ENCODE measurements around the gene ETV6.

ETV6 gene

GRCh38 chr12:11745113-11745512 is 95.6 kb downstream of the ETV6 start:
- Mint-ChIP-seq H3K9me3 (no peaks in the 10 kb centered on the region), H3K4me3 (no peak overlapping the region), H3K36me3 (no peaks in the 10 kb centered on the region), H3K4me1 (peaks cover 55% of the 10 kb centered on the region), H3K27me3 (no peaks in the 10 kb centered on the region), H3K27ac (peak overlapping the region; percentile 99)
- DNase-seq (ENCODE audit: low spot score in 2 of 2) (no peak), ATAC-seq (ENCODE audit: low read depth) (no peak)

GRCh38 chr12:11746024-11746771 is 96.7 kb downstream of the ETV6 start:
- Mint-ChIP-seq H3K27me3 (no peaks in the 10 kb centered on the region), H3K4me3 (peak overlapping the region; percentile 51), H3K4me1 (peaks cover 60% of the 10 kb centered on the region), H3K27ac (peak overlapping the region; percentile 99), H3K36me3 (no peaks in the 10 kb centered on the region), H3K9me3 (no peaks in the 10 kb centered on the region)
- peak in 1 of 2 donors; percentile 48 for DNase-seq (ENCODE audit: low spot score in 2 of 2)
- ATAC-seq (ENCODE audit: low read depth): peak; percentile 78

DNA sequence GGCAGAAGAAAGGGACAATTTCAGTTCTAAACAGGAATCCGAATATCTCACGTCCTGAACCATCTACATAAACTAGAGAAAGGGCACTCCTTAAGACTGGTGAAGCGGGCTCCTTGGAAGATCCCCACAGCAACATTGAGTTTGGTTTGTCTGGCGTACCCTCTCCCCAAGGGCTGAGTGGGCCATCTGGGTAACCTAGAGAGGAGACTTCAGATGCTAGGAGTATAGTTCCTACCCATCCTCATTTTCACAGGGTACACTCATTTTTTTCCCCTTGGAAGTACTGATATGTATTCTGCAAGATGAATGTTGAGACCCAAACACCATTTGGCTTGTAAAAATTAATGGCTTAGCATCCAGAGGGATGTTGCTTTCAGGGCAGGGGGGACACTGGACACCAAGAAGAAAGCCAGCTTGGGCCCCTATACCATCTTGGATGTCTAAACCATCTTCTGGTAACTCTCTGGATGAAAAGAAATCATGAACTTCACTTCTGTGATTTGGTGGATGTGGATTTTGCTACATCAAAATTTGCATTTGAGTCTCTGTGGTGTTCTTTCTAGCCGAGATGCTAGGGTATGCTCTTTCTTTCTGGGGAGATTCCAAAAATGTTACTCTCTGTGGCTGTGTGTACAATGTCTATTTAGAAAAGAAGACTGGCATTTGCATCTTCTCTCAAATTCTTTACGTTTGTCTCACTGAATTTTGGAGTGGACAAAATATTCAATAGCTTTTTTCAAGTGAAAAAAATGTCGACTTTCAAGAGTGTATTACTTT is 97.7 kb downstream of the ETV6 start:
- H3K9me3 Mint-ChIP-seq: no peaks in the 10 kb centered on the region
- H3K4me3 Mint-ChIP-seq: peak overlapping the region; percentile 15
- H3K36me3 Mint-ChIP-seq: no peaks in the 10 kb centered on the region
- peak overlapping the region; percentile 99 for H3K27ac Mint-ChIP-seq
- peak; percentile 39 for ATAC-seq (ENCODE audit: low read depth)
- peaks cover 61% of the 10 kb centered on the region for H3K4me1 Mint-ChIP-seq
- DNase-seq (ENCODE audit: low spot score in 2 of 2): peak in 1 of 2 donors; percentile 22
- no peaks in the 10 kb centered on the region for H3K27me3 Mint-ChIP-seq

DNA sequence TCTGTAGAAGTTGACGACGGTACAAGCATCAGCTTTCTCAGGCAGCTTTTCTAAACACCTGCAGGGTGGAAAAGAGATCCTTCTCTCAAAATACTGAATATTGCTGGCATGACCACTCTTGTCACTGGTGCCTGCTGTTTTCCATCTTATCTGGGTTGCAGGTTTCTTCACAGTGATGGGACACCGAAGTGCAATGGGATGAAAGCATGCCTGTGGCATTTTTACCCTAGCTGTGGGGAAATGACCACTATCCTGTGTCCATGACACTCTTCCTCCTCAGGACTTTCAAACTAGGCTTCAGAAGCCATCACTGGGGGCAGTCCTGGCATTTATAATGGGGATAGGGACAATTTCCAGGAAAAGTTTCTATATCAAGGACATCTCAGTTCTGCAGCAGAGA is 98.5 kb downstream of the ETV6 start:
- H3K27me3 Mint-ChIP-seq: no peaks in the 10 kb centered on the region
- no peak for DNase-seq (ENCODE audit: low spot score in 2 of 2)
- no peak for ATAC-seq (ENCODE audit: low read depth)
- peaks cover 3% of the 10 kb centered on the region for H3K36me3 Mint-ChIP-seq
- H3K4me3 Mint-ChIP-seq: no peak overlapping the region
- peak overlapping the region; percentile 99 for H3K27ac Mint-ChIP-seq
- H3K9me3 Mint-ChIP-seq: no peaks in the 10 kb centered on the region
- H3K4me1 Mint-ChIP-seq: peaks cover 68% of the 10 kb centered on the region

DNA sequence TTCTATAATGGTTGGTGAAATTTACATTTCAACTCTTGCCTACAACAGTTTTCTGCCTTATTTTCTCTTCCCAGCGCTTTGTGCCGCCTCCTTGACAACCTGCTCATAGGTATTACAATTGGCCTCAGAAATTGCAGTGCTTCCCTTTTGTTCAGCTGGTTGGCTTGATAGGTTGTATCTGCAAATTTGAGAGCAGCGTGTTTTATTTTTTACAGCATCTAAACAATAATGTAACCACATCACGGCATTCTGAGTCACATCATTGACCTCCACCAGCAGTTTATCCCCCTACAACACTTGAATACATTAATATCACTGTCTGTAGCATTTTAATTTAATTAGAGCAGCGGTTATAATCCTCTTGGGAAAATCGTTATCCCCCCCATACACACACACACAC is 99.4 kb downstream of the ETV6 start:
- H3K9me3 Mint-ChIP-seq: no peaks in the 10 kb centered on the region
- peak overlapping the region; percentile 93 for H3K27ac Mint-ChIP-seq
- peaks cover 5% of the 10 kb centered on the region for H3K36me3 Mint-ChIP-seq
- H3K4me1 Mint-ChIP-seq: peaks cover 71% of the 10 kb centered on the region
- ATAC-seq (ENCODE audit: low read depth) (no peak), DNase-seq (ENCODE audit: low spot score in 2 of 2) (no peak)
- no peaks in the 10 kb centered on the region for H3K27me3 Mint-ChIP-seq
- H3K4me3 Mint-ChIP-seq: no peak overlapping the region

DNA sequence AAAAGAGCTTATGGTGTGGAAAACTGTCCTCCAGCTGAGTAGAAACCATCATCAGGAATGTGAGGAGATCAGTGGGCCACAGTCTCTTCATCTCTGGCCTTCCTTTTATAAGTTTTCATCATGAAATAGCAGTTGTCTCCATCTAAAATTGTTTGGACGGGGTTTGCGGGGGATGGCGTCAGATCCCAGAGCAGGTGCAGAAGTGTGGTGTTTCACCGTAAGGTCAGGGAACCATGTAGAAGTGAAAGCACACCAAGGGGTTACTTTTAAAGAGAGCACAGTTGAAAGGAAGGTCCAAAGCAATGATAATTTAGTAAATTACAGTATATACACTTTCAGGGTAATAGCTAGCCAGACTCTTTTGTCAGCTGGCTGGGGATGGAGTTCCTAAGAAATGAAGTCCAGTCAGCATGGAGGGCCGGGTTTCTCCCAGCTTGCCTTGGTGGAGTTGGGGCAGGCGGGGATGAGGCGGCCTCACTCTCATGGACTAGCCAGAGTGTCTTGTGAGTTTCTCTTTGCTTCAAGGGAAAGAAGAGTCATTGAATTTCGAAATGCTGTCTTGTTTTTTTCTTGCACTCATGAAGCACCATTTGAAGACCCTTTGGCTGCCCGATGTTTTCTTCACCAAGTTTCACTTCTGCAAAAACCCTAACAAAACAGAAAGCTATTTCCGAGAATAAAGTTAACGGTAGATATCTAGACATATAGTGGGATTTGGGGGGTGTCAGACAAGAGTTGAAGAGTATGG is 100.6 kb downstream of the ETV6 start:
- Mint-ChIP-seq H3K4me3 (peak overlapping the region; percentile 77), H3K9me3 (no peaks in the 10 kb centered on the region), H3K36me3 (peaks cover 13% of the 10 kb centered on the region), H3K4me1 (peaks cover 67% of the 10 kb centered on the region), H3K27me3 (no peaks in the 10 kb centered on the region), H3K27ac (peak overlapping the region; percentile 93)
- DNase-seq (ENCODE audit: low spot score in 2 of 2) (peak in 1 of 2 donors; percentile 62), ATAC-seq (ENCODE audit: low read depth) (peak; percentile 54)

- H3K4me3 Mint-ChIP-seq: peak overlapping the region; percentile 59
Observed at GRCh38 chr12:11752403-11753149, 103.1 kb downstream of the ETV6 start.

GRCh38 chr12:11753150-11753499 is 103.7 kb downstream of the ETV6 start:
- Mint-ChIP-seq H3K36me3 (peaks cover 19% of the 10 kb centered on the region), H3K4me1 (peaks cover 47% of the 10 kb centered on the region), H3K4me3 (peak overlapping the region; percentile 59), H3K27me3 (no peaks in the 10 kb centered on the region), H3K9me3 (no peaks in the 10 kb centered on the region), H3K27ac (peak overlapping the region; percentile 93)
- ATAC-seq (ENCODE audit: low read depth) (peak; percentile 37), DNase-seq (ENCODE audit: low spot score in 2 of 2) (no peak)

More at GRCh38 chr12:11752403-11753149, 103.1 kb downstream of the ETV6 start:
- ATAC-seq (ENCODE audit: low read depth): peak; percentile 12
- H3K4me1 Mint-ChIP-seq: peaks cover 50% of the 10 kb centered on the region
- H3K9me3 Mint-ChIP-seq: no peaks in the 10 kb centered on the region
- DNase-seq (ENCODE audit: low spot score in 2 of 2): no peak
- peak overlapping the region; percentile 93 for H3K27ac Mint-ChIP-seq
- peaks cover 19% of the 10 kb centered on the region for H3K36me3 Mint-ChIP-seq
- no peaks in the 10 kb centered on the region for H3K27me3 Mint-ChIP-seq

GRCh38 chr12:11753826-11754225 is 104.4 kb downstream of the ETV6 start:
- Mint-ChIP-seq H3K4me1 (peaks cover 52% of the 10 kb centered on the region), H3K36me3 (peaks cover 19% of the 10 kb centered on the region), H3K9me3 (no peaks in the 10 kb centered on the region), H3K4me3 (no peak overlapping the region), H3K27ac (peak overlapping the region; percentile 93), H3K27me3 (no peaks in the 10 kb centered on the region)
- DNase-seq (ENCODE audit: low spot score in 2 of 2) (no peak), ATAC-seq (ENCODE audit: low read depth) (no peak)

DNA sequence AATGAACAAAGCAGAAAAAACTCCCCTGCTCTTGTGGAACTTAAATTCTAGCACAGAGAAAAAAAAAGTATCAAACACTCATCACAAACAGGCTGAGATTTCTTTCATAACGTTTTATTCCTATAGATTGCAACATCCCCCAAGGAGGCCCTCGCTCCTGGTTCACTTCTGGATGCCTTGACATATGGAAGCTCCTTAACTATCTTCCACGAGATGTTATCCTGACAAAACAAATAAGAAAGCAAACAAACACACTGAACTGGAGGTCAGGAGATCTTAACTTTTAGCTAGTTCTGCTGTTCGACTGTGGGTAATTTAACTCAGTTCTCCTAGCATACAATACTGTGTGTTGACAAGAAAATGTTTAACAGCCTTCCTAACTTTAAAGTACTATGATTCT is 104.8 kb downstream of the ETV6 start:
- no peak overlapping the region for H3K4me3 Mint-ChIP-seq
- H3K27ac Mint-ChIP-seq: peak overlapping the region; percentile 43
- no peaks in the 10 kb centered on the region for H3K9me3 Mint-ChIP-seq
- H3K4me1 Mint-ChIP-seq: peaks cover 49% of the 10 kb centered on the region
- DNase-seq (ENCODE audit: low spot score in 2 of 2) (no peak), ATAC-seq (ENCODE audit: low read depth) (no peak)
- H3K36me3 Mint-ChIP-seq: peaks cover 19% of the 10 kb centered on the region
- H3K27me3 Mint-ChIP-seq: no peaks in the 10 kb centered on the region

DNA sequence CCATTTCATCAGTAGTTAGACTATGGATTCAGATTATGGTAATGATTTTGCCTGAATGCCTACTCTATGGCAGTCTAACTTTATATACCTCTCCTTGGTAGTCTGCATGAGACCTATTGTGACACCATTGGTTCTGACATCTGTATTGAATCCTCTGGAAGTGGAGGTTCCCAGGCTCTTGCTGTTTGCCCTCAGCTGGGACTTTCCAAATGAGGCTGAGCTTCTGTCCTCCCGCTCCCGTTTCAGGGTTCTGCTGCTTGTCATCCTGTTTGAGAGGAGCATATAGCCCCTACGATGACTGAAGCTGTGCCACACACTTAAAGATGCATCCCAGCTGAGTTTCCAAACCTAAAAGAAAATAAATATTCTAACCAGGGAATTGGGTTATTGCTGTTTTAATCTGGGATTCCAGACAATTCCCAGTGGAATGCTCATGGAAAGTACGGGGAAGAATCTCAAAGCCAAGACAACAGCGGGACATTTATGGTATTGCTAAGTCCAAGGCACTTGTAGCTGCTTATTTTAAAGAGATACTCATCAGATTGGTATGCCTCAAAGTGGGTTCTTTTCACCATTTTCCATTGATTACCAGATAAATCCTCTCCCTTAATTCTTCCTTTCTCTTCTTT is 105.9 kb downstream of the ETV6 start:
- Mint-ChIP-seq H3K27me3 (no peaks in the 10 kb centered on the region), H3K36me3 (peaks cover 22% of the 10 kb centered on the region), H3K4me3 (no peak overlapping the region), H3K9me3 (no peaks in the 10 kb centered on the region), H3K4me1 (peaks cover 48% of the 10 kb centered on the region), H3K27ac (peak overlapping the region; percentile 83)
- no peak for ATAC-seq (ENCODE audit: low read depth)
- DNase-seq (ENCODE audit: low spot score in 2 of 2): no peak

- Mint-ChIP-seq H3K36me3 (peaks cover 22% of the 10 kb centered on the region), H3K4me3 (no peak overlapping the region), H3K27me3 (no peaks in the 10 kb centered on the region), H3K27ac (peak overlapping the region; percentile 83), H3K9me3 (no peaks in the 10 kb centered on the region), H3K4me1 (peaks cover 51% of the 10 kb centered on the region)
- DNase-seq (ENCODE audit: low spot score in 2 of 2) (no peak), ATAC-seq (ENCODE audit: low read depth) (no peak)
Observed at GRCh38 chr12:11756022-11756421, 106.5 kb downstream of the ETV6 start.

- ATAC-seq (ENCODE audit: low read depth) (no peak), DNase-seq (ENCODE audit: low spot score in 2 of 2) (no peak)
- peak overlapping the region; percentile 83 for H3K27ac Mint-ChIP-seq
- no peak overlapping the region for H3K4me3 Mint-ChIP-seq
- no peaks in the 10 kb centered on the region for H3K9me3 Mint-ChIP-seq
- peaks cover 49% of the 10 kb centered on the region for H3K4me1 Mint-ChIP-seq
- H3K27me3 Mint-ChIP-seq: no peaks in the 10 kb centered on the region
- H3K36me3 Mint-ChIP-seq: peaks cover 22% of the 10 kb centered on the region
Observed at GRCh38 chr12:11756523-11756922, 107.0 kb downstream of the ETV6 start.
